ENCODE results near the gene TASL.
"Not testable (repeated sequence)": the region's sequence is repeated elsewhere in the genome, so short reads cannot be mapped to it uniquely, and the experiment has no call there.

GRCh38 chrX:30600269-30601176 is 23.0 kb upstream of the TASL start:
- TF ChIP-seq POLR2AphosphoS5 (IDR thresholded peaks at IDR 0.05; ENCODE audit: low read depth, low read length); POLR2A (IDR thresholded peaks at IDR 0.05; ENCODE audit: low read depth, low read length); TAF1 (IDR thresholded peaks at IDR 0.05; ENCODE audit: borderline replicate concordance, low read depth, low read length): not testable (repeated sequence)
